Keratinocyte (primary cell): ENCODE data around the gene EIF2B2. TPM values are rescaled to one million over a fixed set of nuclear protein-coding genes. Genes with fewer than 3 reads are reported as not detected.
A peak's percentile ranks its signal among the peaks of the same experiment; 100 is the strongest.

ENCODE experiments used
- DNase-seq: peaks from one replicate; pipeline ENCODE4 v3.0.0-alpha.2; 2011; ENCODE audit warnings: low read depth, missing footprints, low spot score
- FAIRE-seq: peaks from 2 replicates; lab custom pipeline; 2011; peaks lifted over from hg19 to GRCh38; lab: Jason Lieb, UNC
- H2AFZ ChIP-seq: 2 replicates; pipeline ENCODE4 v1.6.0; 2012; ENCODE audit warnings: low read length, control low read depth, inconsistent platforms; ENCODE audit not compliant: control insufficient read depth
- H3K27ac ChIP-seq: 2 replicates; pipeline ENCODE4 v1.5.1; 2011; ENCODE audit warnings: low read length; ENCODE audit not compliant: control insufficient read depth, insufficient read depth
- H3K27me3 ChIP-seq: 3 replicates; pipeline ENCODE4 v1.6.0; 2011; ENCODE audit warnings: low read length; ENCODE audit not compliant: control insufficient read depth, insufficient read depth; ENCODE audit errors: extremely low read depth
- H3K36me3 ChIP-seq, 2 experiments: 2 replicates in 1 of 2; 3 replicates in 1 of 2; pipeline ENCODE4 v1.5.1; 2011; ENCODE audit warnings: low read length in 2 of 2, mild to moderate bottlenecking in 1 of 2; ENCODE audit not compliant: control insufficient read depth in 2 of 2, insufficient read depth in 2 of 2; ENCODE audit errors: extremely low read depth in 1 of 2
- H3K4me1 ChIP-seq: 3 replicates; pipeline ENCODE4 v1.5.1; 2011; ENCODE audit warnings: low read length; ENCODE audit not compliant: control insufficient read depth, insufficient read depth; ENCODE audit errors: extremely low read depth
- H3K4me2 ChIP-seq: 3 replicates; pipeline ENCODE4 v1.6.0; 2011; ENCODE audit warnings: low read depth, low read length; ENCODE audit not compliant: control insufficient read depth, insufficient read depth; ENCODE audit errors: extremely low read depth
- H3K4me3 ChIP-seq, 3 experiments: fragments of 200-600 bp in 1 of 3; sonication (generic) in 1 of 3; 2 replicates in 2 of 3; 3 replicates in 1 of 3; pipeline ENCODE4 v1.5.1; 2011 to 2016; ENCODE audit warnings: low read length in 3 of 3, mild to moderate bottlenecking in 3 of 3, control low read depth in 2 of 3, inconsistent platforms in 1 of 3, low read depth in 1 of 3, mixed read lengths in 1 of 3, mixed run types in 1 of 3, moderate library complexity in 1 of 3; ENCODE audit not compliant: control insufficient read depth in 2 of 3, insufficient read depth in 2 of 3; ENCODE audit errors: extremely low read depth in 1 of 3
- H3K79me2 ChIP-seq: 2 replicates; pipeline ENCODE4 v1.6.0; 2012; ENCODE audit warnings: low read length; ENCODE audit not compliant: control insufficient read depth, insufficient read depth
- H3K9ac ChIP-seq: 3 replicates; pipeline ENCODE4 v1.6.0; 2011; ENCODE audit warnings: low read length; ENCODE audit not compliant: control insufficient read depth, insufficient read depth; ENCODE audit errors: extremely low read depth
- H3K9me1 ChIP-seq: 3 replicates; pipeline ENCODE4 v1.6.0; 2011; ENCODE audit warnings: low read length; ENCODE audit not compliant: control insufficient read depth, insufficient read depth; ENCODE audit errors: extremely low read depth
- H3K9me3 ChIP-seq: 2 replicates; pipeline ENCODE4 v1.5.1; 2012; ENCODE audit warnings: low read depth, low read length; ENCODE audit not compliant: control insufficient read depth
- H4K20me1 ChIP-seq: 3 replicates; pipeline ENCODE4 v1.6.0; 2011; ENCODE audit warnings: low read length; ENCODE audit not compliant: control insufficient read depth, insufficient read depth; ENCODE audit errors: extremely low read depth
- EZH2 ChIP-seq: IDR thresholded peaks from one replicate; pipeline ENCODE4 v1.6.1; 2012; ENCODE audit warnings: inconsistent platforms, mild to moderate bottlenecking, low read length, moderate library complexity
- dilution Hi-C: fragments of 300-500 bp; cut with MboI; formaldehyde crosslinking; loops from one replicate; pipeline ENCODE4 v1.7.0; 2020; ENCODE audit warnings: low sequenced_read_pairs; ENCODE audit not compliant: extremely low pct_ligation_motif_present
- polyA plus RNA-seq, 5 experiments: library from polyadenylated mRNA; depleted of rRNA in 3 of 5; stranded (reverse) in 3 of 5; stranded (forward) in 1 of 5; unstranded in 1 of 5; fragments of >200 nt; gene quantifications; 1 replicate in 1 of 5; 2 replicates in 3 of 5; 3 replicates in 1 of 5; pipeline versions ENCODE4 v1.2.1 to v1.2.3, GENCODE V29; 2011 to 2012; ENCODE audit warnings: missing spikeins in 2 of 5, low read depth in 1 of 5, low replicate concordance in 1 of 5
- TF ChIP-seq, protein P1 (sequence below), 3 experiments: IDR thresholded peaks in 1 of 3; conservative IDR thresholded peaks in 1 of 3; optimal IDR thresholded peaks in 1 of 3; 2 replicates in 2 of 3; 3 replicates in 1 of 3; pipeline versions ENCODE3 to v1.5.1; 2011; ENCODE audit warnings: low read length in 3 of 3, mild to moderate bottlenecking in 3 of 3, moderate library complexity in 2 of 3, control low read depth in 1 of 3, inconsistent platforms in 1 of 3; ENCODE audit not compliant: insufficient read depth in 2 of 3; ENCODE audit errors: extremely low read depth in 1 of 3

Gene EIF2B2
- polyA plus RNA-seq, 1 donor (not counting 4 experiments of a cell fraction or from before 2014, with no cell fraction given): 113 TPM

- peaks cover 25% of the 10 kb centered on the region for H3K4me1 ChIP-seq
- peak overlapping the region; percentile 91 for H3K4me2 ChIP-seq
- H3K9ac ChIP-seq: peak overlapping the region; percentile 82
- H3K9me1 ChIP-seq: no peaks in the 10 kb centered on the region
- peak overlapping the region; percentile 80 to 96 (median 86) for H3K4me3 ChIP-seq
- H3K27me3 ChIP-seq: no peaks in the 10 kb centered on the region
- TF ChIP-seq, protein P1, sequence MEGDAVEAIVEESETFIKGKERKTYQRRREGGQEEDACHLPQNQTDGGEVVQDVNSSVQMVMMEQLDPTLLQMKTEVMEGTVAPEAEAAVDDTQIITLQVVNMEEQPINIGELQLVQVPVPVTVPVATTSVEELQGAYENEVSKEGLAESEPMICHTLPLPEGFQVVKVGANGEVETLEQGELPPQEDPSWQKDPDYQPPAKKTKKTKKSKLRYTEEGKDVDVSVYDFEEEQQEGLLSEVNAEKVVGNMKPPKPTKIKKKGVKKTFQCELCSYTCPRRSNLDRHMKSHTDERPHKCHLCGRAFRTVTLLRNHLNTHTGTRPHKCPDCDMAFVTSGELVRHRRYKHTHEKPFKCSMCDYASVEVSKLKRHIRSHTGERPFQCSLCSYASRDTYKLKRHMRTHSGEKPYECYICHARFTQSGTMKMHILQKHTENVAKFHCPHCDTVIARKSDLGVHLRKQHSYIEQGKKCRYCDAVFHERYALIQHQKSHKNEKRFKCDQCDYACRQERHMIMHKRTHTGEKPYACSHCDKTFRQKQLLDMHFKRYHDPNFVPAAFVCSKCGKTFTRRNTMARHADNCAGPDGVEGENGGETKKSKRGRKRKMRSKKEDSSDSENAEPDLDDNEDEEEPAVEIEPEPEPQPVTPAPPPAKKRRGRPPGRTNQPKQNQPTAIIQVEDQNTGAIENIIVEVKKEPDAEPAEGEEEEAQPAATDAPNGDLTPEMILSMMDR (optimal IDR thresholded peaks at IDR 0.05 in 1 of 3, IDR thresholded peaks at IDR 0.05 in 1 of 3, conservative IDR thresholded peaks at IDR 0.05 in 1 of 3; ENCODE audit: extremely low read depth in 1 of 3, insufficient read depth in 2 of 3, low read length in 3 of 3): no peak
- TF ChIP-seq EZH2: no peak
- no peaks in the 10 kb centered on the region for H4K20me1 ChIP-seq
- peak overlapping the region; percentile 82 for H2AFZ ChIP-seq
- H3K36me3 ChIP-seq: peaks cover 13 to 31% of the 10 kb centered on the region in 2 experiments
- dilution Hi-C loops: no loop called here
- peaks cover 27% of the 10 kb centered on the region for H3K79me2 ChIP-seq
- no peaks in the 10 kb centered on the region for H3K9me3 ChIP-seq
- peak overlapping the region; percentile 65 for H3K27ac ChIP-seq
- DNase-seq (no peak), FAIRE-seq (no peak)
Observed at GRCh38 chr14:75003250-75004027, 718 bp downstream of the EIF2B2 start.

GRCh38 chr14:75005357-75005756, 2.6 kb downstream of the EIF2B2 start:
- Histone ChIP-seq H3K27ac (no peak overlapping the region), H4K20me1 (no peaks in the 10 kb centered on the region), H3K4me3 (no peak overlapping the region), H3K79me2 (peaks cover 27% of the 10 kb centered on the region), H3K27me3 (no peaks in the 10 kb centered on the region), H3K36me3 (peaks cover 22 to 42% of the 10 kb centered on the region in 2 experiments), H3K4me1 (peaks cover 25% of the 10 kb centered on the region), H3K9me3 (no peaks in the 10 kb centered on the region), H3K4me2 (no peak overlapping the region), H3K9ac (no peak overlapping the region), H3K9me1 (no peaks in the 10 kb centered on the region), H2AFZ (no peak overlapping the region)
- DNase-seq (no peak), FAIRE-seq (no peak)
- TF ChIP-seq, protein P1 (optimal IDR thresholded peaks at IDR 0.05 in 1 of 3, IDR thresholded peaks at IDR 0.05 in 1 of 3, conservative IDR thresholded peaks at IDR 0.05 in 1 of 3; ENCODE audit: extremely low read depth in 1 of 3, insufficient read depth in 2 of 3, low read length in 3 of 3): no peak
- no peak for TF ChIP-seq EZH2
- dilution Hi-C loops: no loop called here
